ENCODE data around the gene HES4. TPM values are rescaled to one million over a fixed set of nuclear protein-coding genes. Genes with fewer than 3 reads are reported as not detected.
A peak's percentile ranks its signal among the peaks of the same experiment; 100 is the strongest.
"Not testable (repeated sequence)": the region's sequence is repeated elsewhere in the genome, so short reads cannot be mapped to it uniquely, and the experiment has no call there.

HES4 gene
- total and polyA plus RNA-seq, 10 of the 15 experiments (the other 5 are each of a cell fraction or from before 2014, with no cell fraction given), result 0.44 to 1.7 (median 0.85) TPM; not detected in 5

- DNase-seq (ENCODE audit: low read depth, low spot score); H3K4me3 ChIP-seq; FAIRE-seq; H4K20me1 ChIP-seq (ENCODE audit: control insufficient read depth, insufficient read depth); H2AFZ ChIP-seq (ENCODE audit: control insufficient read depth, low read depth, low read length); H3K9me3 ChIP-seq (replicated peaks; ENCODE audit: control insufficient read depth, insufficient read depth, low read length); H3K27ac ChIP-seq (ENCODE audit: control insufficient read depth, insufficient read depth); H3K27me3 ChIP-seq (replicated peaks in 1 of 2; ENCODE audit: control insufficient read depth in 2 of 2, insufficient read depth in 2 of 2, low read length in 1 of 2); H3K9ac ChIP-seq (ENCODE audit: control insufficient read depth, insufficient read depth, low read length); H3K4me2 ChIP-seq (ENCODE audit: control insufficient read depth, insufficient read depth); ATAC-seq; H3K36me3 ChIP-seq (ENCODE audit: control insufficient read depth in 2 of 2, insufficient read depth in 2 of 2, low read length in 1 of 2); in situ Hi-C loops (cut with MboI); BruUV-seq (replicated peaks): not testable (repeated sequence)
- ChIA-PET CTCF (interaction anchor here (1.9 to 7.4 kb wide), 4 partner anchors 15 to 46 kb away, joined by 6 to 68 read pairs (median 32); no protein-coding TSS in a partner anchor), RAD21 (ENCODE audit: unreplicated experiment) (interaction anchor here (0.8 to 3.5 kb wide), 4 partner anchors 15 to 46 kb away, joined by 3 to 28 read pairs (median 4); no protein-coding TSS in a partner anchor), POLR2A (interaction anchor here (1.0 to 2.1 kb wide), 2 partner anchors 13 to 22 kb away, joined by 4 to 6 read pairs; no protein-coding TSS in a partner anchor), SMC1A (ENCODE audit: uncharacterized antibody, unreplicated experiment) (interaction anchor here (0.9 to 1.3 kb wide), 4 partner anchors 22 to 233 kb away, joined by 3 to 6 read pairs (median 4); no protein-coding TSS in a partner anchor)
- TF ChIP-seq NFYB (IDR thresholded peaks at IDR 0.05; ENCODE audit: insufficient read depth, low read depth, low read length), result peak; percentile 54; the same call in 1 of the 2 replicates
- 80% methylated on average over 17 of the region's 17 CpGs for WGBS (ENCODE audit: insufficient coverage, insufficient replicate concordance, low lambda C conversion rate, missing lambda C conversion rate)
- intact Hi-C loops (cut with micrococcal nuclease; ENCODE audit: unreplicated experiment), result loop anchor here (5.0 kb wide), 1 partner anchor 45 kb away; no protein-coding TSS in a partner anchor
- Histone ChIP-seq H3K4me1 (ENCODE audit: control insufficient read depth, insufficient read depth, low read length) (peaks cover 16% of the 10 kb centered on the region), H3K79me2 (ENCODE audit: control insufficient read depth, insufficient read depth, low read length) (peaks cover 24% of the 10 kb centered on the region)
These were observed 17.8 kb upstream of the HES4 start for GRCh38 chr1:1017397-1018320.

Data from GM12878 (cell line).